Measurements from ENCODE around the gene USP54.

- TF ChIP-seq, protein P1, sequence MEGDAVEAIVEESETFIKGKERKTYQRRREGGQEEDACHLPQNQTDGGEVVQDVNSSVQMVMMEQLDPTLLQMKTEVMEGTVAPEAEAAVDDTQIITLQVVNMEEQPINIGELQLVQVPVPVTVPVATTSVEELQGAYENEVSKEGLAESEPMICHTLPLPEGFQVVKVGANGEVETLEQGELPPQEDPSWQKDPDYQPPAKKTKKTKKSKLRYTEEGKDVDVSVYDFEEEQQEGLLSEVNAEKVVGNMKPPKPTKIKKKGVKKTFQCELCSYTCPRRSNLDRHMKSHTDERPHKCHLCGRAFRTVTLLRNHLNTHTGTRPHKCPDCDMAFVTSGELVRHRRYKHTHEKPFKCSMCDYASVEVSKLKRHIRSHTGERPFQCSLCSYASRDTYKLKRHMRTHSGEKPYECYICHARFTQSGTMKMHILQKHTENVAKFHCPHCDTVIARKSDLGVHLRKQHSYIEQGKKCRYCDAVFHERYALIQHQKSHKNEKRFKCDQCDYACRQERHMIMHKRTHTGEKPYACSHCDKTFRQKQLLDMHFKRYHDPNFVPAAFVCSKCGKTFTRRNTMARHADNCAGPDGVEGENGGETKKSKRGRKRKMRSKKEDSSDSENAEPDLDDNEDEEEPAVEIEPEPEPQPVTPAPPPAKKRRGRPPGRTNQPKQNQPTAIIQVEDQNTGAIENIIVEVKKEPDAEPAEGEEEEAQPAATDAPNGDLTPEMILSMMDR (conservative IDR thresholded peaks at IDR 0.05) = no peak
- no peak for TF ChIP-seq ZFX (IDR thresholded peaks at IDR 0.05)
These were observed 89.5 kb downstream of the USP54 start for GRCh38 chr10:73501651-73502050.

Measured in C4-2B (cell line).